K562 (cell line): ENCODE results near the gene EMC9. TPM values are rescaled to one million over a fixed set of nuclear protein-coding genes. Genes with fewer than 3 reads are reported as not detected.

Experiments
- CHCHD3 ChIP-seq: fragments of 250-450 bp; sonication (Bioruptor Pico); IDR thresholded peaks from 2 replicates; pipeline ENCODE4 v2.1.2; 2022; ENCODE audit warnings: mild to moderate bottlenecking
- CTBP1 ChIP-seq: fragments of 450-650 bp; IDR thresholded peaks from 2 replicates; pipeline ENCODE4 v1.6.1; 2016; ENCODE audit warnings: borderline replicate concordance
- FOSL1 ChIP-seq: fragments of 200-800 bp; sonication (Bioruptor generic); conservative IDR thresholded peaks from 2 replicates; pipeline ENCODE4 v1.6.1; 2016; ENCODE audit warnings: missing genetic modification characterization, missing compliant biosample characterization
- HDAC3 ChIP-seq: fragments of 450-650 bp; IDR thresholded peaks from 2 replicates; pipeline ENCODE4 v1.6.1; 2018; ENCODE audit warnings: borderline replicate concordance, mild to moderate bottlenecking, moderate library complexity; ENCODE audit not compliant: partially characterized antibody
- HNRNPLL ChIP-seq: fragments of 200-400 bp; formaldehyde crosslinking; IDR thresholded peaks from 2 replicates; pipeline ENCODE4 v1.6.1; 2017; ENCODE audit warnings: low read length, low read depth, mild to moderate bottlenecking; ENCODE audit not compliant: poor library complexity, severe bottlenecking
- IFI16 ChIP-seq: fragments of 250-450 bp; sonication (Bioruptor Pico); IDR thresholded peaks from 2 replicates; pipeline ENCODE4 v2.1.2; 2022; ENCODE audit warnings: mild to moderate bottlenecking, inconsistent platforms
- KHSRP ChIP-seq: fragments of 450-650 bp; IDR thresholded peaks from 2 replicates; pipeline ENCODE4 v1.6.1; 2017
- MAFK ChIP-seq: IDR thresholded peaks from 2 replicates; pipeline ENCODE4 v1.6.1; 2011; ENCODE audit warnings: low read length, improper control_type of control experiment
- MED1 ChIP-seq: sonication (generic); formaldehyde crosslinking; IDR thresholded peaks from 2 replicates; pipeline ENCODE4 v1.8.1; 2023; ENCODE audit warnings: missing genetic modification reagents, borderline replicate concordance
- MIER1 ChIP-seq: fragments of 450-650 bp; IDR thresholded peaks from 2 replicates; pipeline ENCODE4 v1.6.1; 2016; ENCODE audit warnings: antibody characterized with exemption, mild to moderate bottlenecking, low read depth
- NBN ChIP-seq: fragments of 450-650 bp; IDR thresholded peaks from 2 replicates; pipeline ENCODE4 v1.6.1; 2016; ENCODE audit warnings: low read depth, mild to moderate bottlenecking
- RBM39 ChIP-seq: fragments of 200-400 bp; formaldehyde crosslinking; optimal IDR thresholded peaks from 2 replicates; pipeline ENCODE3; 2018; ENCODE audit warnings: low read depth, low read length
- STAG1 ChIP-seq: sonication (generic); formaldehyde crosslinking; IDR thresholded peaks from 2 replicates; pipeline ENCODE4 v1.5.0; 2020; ENCODE audit warnings: missing genetic modification reagents, borderline replicate concordance
- TGIF2 ChIP-seq: sonication (generic); formaldehyde crosslinking; IDR thresholded peaks from 2 replicates; pipeline ENCODE4 v1.8.1; 2022; ENCODE audit warnings: mild to moderate bottlenecking, missing genetic modification reagents, moderate library complexity
- TOE1 ChIP-seq, 2 experiments: fragments of 450-650 bp in 1 of 2; sonication (generic) in 1 of 2; formaldehyde crosslinking in 1 of 2; IDR thresholded peaks; 2 replicates each; pipeline versions ENCODE4 v1.7.1 to v1.8.0; 2016 to 2022; ENCODE audit warnings: borderline replicate concordance in 2 of 2, mild to moderate bottlenecking in 2 of 2, antibody characterized with exemption in 1 of 2, inconsistent platforms in 1 of 2, low read depth in 1 of 2, missing genetic modification reagents in 1 of 2, moderate library complexity in 1 of 2
- XRCC3 ChIP-seq: fragments of 450-650 bp; IDR thresholded peaks from 2 replicates; pipeline ENCODE4 v1.6.1; 2017; ENCODE audit warnings: mild to moderate bottlenecking, moderate library complexity
- ZFP1 ChIP-seq: fragments of 450-650 bp; formaldehyde crosslinking; IDR thresholded peaks from 2 replicates; pipeline ENCODE4 v1.4.0; 2020; ENCODE audit warnings: mild to moderate bottlenecking, mixed read lengths
- ZNF830 ChIP-seq: fragments of 250-450 bp; sonication (Bioruptor Pico); IDR thresholded peaks from 2 replicates; pipeline ENCODE4 v1.5.0; 2021; ENCODE audit warnings: mild to moderate bottlenecking
- polyA plus RNA-seq, 8 experiments: library from polyadenylated mRNA; depleted of rRNA in 4 of 8; stranded (reverse) in 5 of 8; unstranded in 3 of 8; fragments of >200 nt; fragmentation: Nextera tagmentation in 2 of 8; fragmentation: Illumina TruSeq in 1 of 8; extraction: Ambion mirVana in 2 of 8; extraction: Trizol in 1 of 8; gene quantifications; 2 replicates each; pipeline versions ENCODE4 v1.2.1 to v1.2.3, GENCODE V29; 2011 to 2014; ENCODE audit warnings: inconsistent platforms in 1 of 8, missing spikeins in 1 of 8
- total RNA-seq, 7 experiments: library from RNA; depleted of rRNA in 6 of 7; stranded (reverse); fragments of >200 nt in 6 of 7; fragmentation: Illumina TruSeq in 2 of 7; extraction: Trizol in 2 of 7; gene quantifications; 2 replicates each; pipeline versions ENCODE4 v1.2.1 to v1.2.3, GENCODE V29; 2011 to 2021; ENCODE audit warnings: low replicate concordance in 1 of 7
- TF ChIP-seq, protein P1 (sequence below): sonication (generic); formaldehyde crosslinking; IDR thresholded peaks from 2 replicates; pipeline ENCODE4 v1.8.1; 2023; ENCODE audit warnings: mild to moderate bottlenecking, missing genetic modification reagents
- TF ChIP-seq, protein P2 (sequence below): fragments of 250-450 bp; sonication (Bioruptor Pico); IDR thresholded peaks from 2 replicates; pipeline ENCODE4 v1.6.1; 2021; ENCODE audit warnings: mild to moderate bottlenecking
- TF ChIP-seq, protein P3 (sequence below): sonication (generic); formaldehyde crosslinking; IDR thresholded peaks from 2 replicates; pipeline ENCODE4 v1.8.0; 2023; ENCODE audit warnings: mild to moderate bottlenecking, missing genetic modification reagents

Gene EMC9
- total and polyA plus RNA-seq, 9 of the 15 experiments (the other 6 are each of a cell fraction or from before 2014, with no cell fraction given): 3.1 to 13.2 (median 7.8) TPM

DNA sequence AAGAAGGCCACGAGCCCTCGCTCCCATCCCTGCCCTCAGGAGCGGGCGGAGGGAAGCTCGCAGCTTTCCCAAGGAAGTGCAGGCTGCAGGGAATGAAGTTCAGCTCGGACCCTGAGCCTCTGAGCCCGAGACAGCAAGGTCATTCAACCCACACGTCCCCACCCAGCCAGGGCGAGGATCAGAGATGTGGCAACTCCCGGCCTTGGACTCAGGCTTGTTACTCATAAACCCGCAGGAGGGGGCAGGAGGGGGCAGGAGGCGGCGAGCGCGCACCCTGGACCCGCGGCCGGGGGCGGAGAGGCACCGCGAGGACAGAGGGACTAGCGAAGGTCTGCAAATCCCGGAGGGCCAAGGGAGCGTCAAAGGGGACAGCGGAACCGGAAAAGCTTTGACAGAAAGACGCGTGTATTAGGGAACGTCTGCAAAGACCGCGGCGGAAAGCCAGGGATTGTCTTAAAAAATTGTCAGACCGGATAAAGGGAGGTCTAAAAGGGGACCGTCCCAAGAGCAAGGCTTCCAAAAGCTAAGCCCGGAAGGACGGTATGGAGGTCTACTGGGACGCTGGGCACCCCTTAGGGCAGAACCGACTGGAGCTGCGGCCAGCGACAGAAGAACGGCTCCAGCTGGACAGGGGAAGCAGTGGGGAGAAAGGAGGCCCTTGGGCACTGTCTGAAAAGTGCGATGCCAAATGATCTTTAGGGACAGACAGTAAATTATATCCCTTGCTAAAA, 27.4 kb downstream of the EMC9 start (continued):
- TF ChIP-seq, protein P1, sequence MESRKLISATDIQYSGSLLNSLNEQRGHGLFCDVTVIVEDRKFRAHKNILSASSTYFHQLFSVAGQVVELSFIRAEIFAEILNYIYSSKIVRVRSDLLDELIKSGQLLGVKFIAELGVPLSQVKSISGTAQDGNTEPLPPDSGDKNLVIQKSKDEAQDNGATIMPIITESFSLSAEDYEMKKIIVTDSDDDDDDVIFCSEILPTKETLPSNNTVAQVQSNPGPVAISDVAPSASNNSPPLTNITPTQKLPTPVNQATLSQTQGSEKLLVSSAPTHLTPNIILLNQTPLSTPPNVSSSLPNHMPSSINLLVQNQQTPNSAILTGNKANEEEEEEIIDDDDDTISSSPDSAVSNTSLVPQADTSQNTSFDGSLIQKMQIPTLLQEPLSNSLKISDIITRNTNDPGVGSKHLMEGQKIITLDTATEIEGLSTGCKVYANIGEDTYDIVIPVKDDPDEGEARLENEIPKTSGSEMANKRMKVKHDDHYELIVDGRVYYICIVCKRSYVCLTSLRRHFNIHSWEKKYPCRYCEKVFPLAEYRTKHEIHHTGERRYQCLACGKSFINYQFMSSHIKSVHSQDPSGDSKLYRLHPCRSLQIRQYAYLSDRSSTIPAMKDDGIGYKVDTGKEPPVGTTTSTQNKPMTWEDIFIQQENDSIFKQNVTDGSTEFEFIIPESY (CRISPR knock-in tag): 0 out of 2 replicates have a peak, but pooled peaks have one; percentile 23
- TF ChIP-seq TGIF2 (CRISPR knock-in tag) (no peak), HNRNPLL (no peak), NBN (peak; percentile 45; the same call in 1 of the 2 replicates), XRCC3 (no peak), RBM39 (no peak), FOSL1 (tag) (peak; percentile 52), MED1 (CRISPR knock-in tag) (no peak), ZNF830 (CRISPR knock-in tag) (no peak), ZFP1 (peak; percentile 86), CTBP1 (peak; percentile 38; the same call in 1 of the 2 replicates), HDAC3 (no peak), KHSRP (no peak), STAG1 (CRISPR knock-in tag) (no peak), MAFK (no peak), MIER1 (no peak), TOE1 (IDR thresholded peaks at IDR 0.05; ENCODE audit: borderline replicate concordance) (no peak), TOE1 (CRISPR knock-in tag; IDR thresholded peaks at IDR 0.05; ENCODE audit: borderline replicate concordance, low read depth) (no peak), IFI16 (no peak), CHCHD3 (CRISPR knock-in tag) (no peak)
- TF ChIP-seq, protein P2, sequence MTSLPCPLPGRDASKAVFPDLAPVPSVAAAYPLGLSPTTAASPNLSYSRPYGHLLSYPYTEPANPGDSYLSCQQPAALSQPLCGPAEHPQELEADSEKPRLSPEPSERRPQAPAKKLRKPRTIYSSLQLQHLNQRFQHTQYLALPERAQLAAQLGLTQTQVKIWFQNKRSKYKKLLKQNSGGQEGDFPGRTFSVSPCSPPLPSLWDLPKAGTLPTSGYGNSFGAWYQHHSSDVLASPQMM (CRISPR knock-in tag): no peak
- TF ChIP-seq, protein P3, sequence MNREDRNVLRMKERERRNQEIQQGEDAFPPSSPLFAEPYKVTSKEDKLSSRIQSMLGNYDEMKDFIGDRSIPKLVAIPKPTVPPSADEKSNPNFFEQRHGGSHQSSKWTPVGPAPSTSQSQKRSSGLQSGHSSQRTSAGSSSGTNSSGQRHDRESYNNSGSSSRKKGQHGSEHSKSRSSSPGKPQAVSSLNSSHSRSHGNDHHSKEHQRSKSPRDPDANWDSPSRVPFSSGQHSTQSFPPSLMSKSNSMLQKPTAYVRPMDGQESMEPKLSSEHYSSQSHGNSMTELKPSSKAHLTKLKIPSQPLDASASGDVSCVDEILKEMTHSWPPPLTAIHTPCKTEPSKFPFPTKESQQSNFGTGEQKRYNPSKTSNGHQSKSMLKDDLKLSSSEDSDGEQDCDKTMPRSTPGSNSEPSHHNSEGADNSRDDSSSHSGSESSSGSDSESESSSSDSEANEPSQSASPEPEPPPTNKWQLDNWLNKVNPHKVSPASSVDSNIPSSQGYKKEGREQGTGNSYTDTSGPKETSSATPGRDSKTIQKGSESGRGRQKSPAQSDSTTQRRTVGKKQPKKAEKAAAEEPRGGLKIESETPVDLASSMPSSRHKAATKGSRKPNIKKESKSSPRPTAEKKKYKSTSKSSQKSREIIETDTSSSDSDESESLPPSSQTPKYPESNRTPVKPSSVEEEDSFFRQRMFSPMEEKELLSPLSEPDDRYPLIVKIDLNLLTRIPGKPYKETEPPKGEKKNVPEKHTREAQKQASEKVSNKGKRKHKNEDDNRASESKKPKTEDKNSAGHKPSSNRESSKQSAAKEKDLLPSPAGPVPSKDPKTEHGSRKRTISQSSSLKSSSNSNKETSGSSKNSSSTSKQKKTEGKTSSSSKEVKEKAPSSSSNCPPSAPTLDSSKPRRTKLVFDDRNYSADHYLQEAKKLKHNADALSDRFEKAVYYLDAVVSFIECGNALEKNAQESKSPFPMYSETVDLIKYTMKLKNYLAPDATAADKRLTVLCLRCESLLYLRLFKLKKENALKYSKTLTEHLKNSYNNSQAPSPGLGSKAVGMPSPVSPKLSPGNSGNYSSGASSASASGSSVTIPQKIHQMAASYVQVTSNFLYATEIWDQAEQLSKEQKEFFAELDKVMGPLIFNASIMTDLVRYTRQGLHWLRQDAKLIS (CRISPR knock-in tag): 0 out of 2 replicates have a peak, but pooled peaks have one; percentile 57
